ENCODE data around the gene DGKQ. TPM values are rescaled to one million over a fixed set of nuclear protein-coding genes. Genes with fewer than 3 reads are reported as not detected.

Gene DGKQ
- total and polyA plus RNA-seq, 7 experiments from 2014 or later, result 1.5 to 28.0 (median 16.5) TPM

- Mint-ChIP-seq H3K27ac (no peak overlapping the region), H3K9me3 (no peaks in the 10 kb centered on the region), H3K27me3 (no peaks in the 10 kb centered on the region), H3K36me3 (peaks cover 0 to 4% (median 0%) of the 10 kb centered on the region in 5 donors), H3K4me1 (peaks cover 0 to 17% (median 8%) of the 10 kb centered on the region in 7 donors), H3K4me3 (no peak overlapping the region)
- Histone ChIP-seq H3K9me3 (ENCODE audit: control insufficient read depth in 2 of 3, low read length in 3 of 3) (no peaks in the 10 kb centered on the region), H3K27ac (ENCODE audit: low read depth, low read length) (no peak overlapping the region), H3K27me3 (ENCODE audit: control insufficient read depth in 2 of 2, insufficient read depth in 2 of 2, low read length in 2 of 2) (no peaks in the 10 kb centered on the region), H3K4me3 (ENCODE audit: low read length) (no peak overlapping the region), H3K4me1 (ENCODE audit: control insufficient read depth in 2 of 2, insufficient read depth in 2 of 2, low read length in 2 of 2) (peaks cover under 1 to 18% of the 10 kb centered on the region in 2 donors), H3K36me3 (ENCODE audit: control insufficient read depth in 2 of 3, insufficient read depth in 3 of 3, low read length in 3 of 3) (peaks cover 0 to 49% (median 0%) of the 10 kb centered on the region in 3 experiments)
- DNase-seq, result no peak
- ATAC-seq, result no peak
- POLR2A ChIA-PET, result no interaction called here
- CTCF ChIA-PET, result no interaction called here
- intact Hi-C loops (cut with micrococcal nuclease), result no loop called here
These were observed 6.9 kb downstream of the DGKQ start for GRCh38 chr4:966266-967112.

GRCh38 chr4:965766-966134, 7.6 kb downstream of the DGKQ start:
- POLR2A ChIA-PET, result no interaction called here
- intact Hi-C loops (cut with micrococcal nuclease), result no loop called here

GRCh38 chr4:965048-965765, 8.2 kb downstream of the DGKQ start:
- H3K9me3 ChIP-seq (ENCODE audit: control insufficient read depth in 2 of 3, low read length in 3 of 3), result no peaks in the 10 kb centered on the region
- H3K36me3 Mint-ChIP-seq, result peaks cover 0 to 2% (median 0%) of the 10 kb centered on the region in 5 donors
- DNase-seq, result no peak
- H3K27ac ChIP-seq (ENCODE audit: low read depth, low read length), result no peak overlapping the region
- CTCF ChIA-PET, result no interaction called here
- no peak for ATAC-seq
- no peak overlapping the region for H3K4me3 ChIP-seq (ENCODE audit: low read length)
- no peak overlapping the region for H3K4me3 Mint-ChIP-seq
- POLR2A ChIA-PET, result no interaction called here
- H3K36me3 ChIP-seq (ENCODE audit: control insufficient read depth in 2 of 3, insufficient read depth in 3 of 3, low read length in 3 of 3), result peaks cover 0 to 57% (median 0%) of the 10 kb centered on the region in 3 experiments
- intact Hi-C loops (cut with micrococcal nuclease), result no loop called here
- no peak overlapping the region for H3K27ac Mint-ChIP-seq
- H3K27me3 ChIP-seq (ENCODE audit: control insufficient read depth in 2 of 2, insufficient read depth in 2 of 2, low read length in 2 of 2), result no peaks in the 10 kb centered on the region
- H3K9me3 Mint-ChIP-seq, result no peaks in the 10 kb centered on the region
- peaks cover 0 to 4% (median 0%) of the 10 kb centered on the region in 7 donors for H3K4me1 Mint-ChIP-seq
- H3K27me3 Mint-ChIP-seq, result no peaks in the 10 kb centered on the region
- H3K4me1 ChIP-seq (ENCODE audit: control insufficient read depth in 2 of 2, insufficient read depth in 2 of 2, low read length in 2 of 2), result peaks cover 0 to 5% of the 10 kb centered on the region in 2 donors

More at GRCh38 chr4:965766-966134, 7.6 kb downstream of the DGKQ start:
- ATAC-seq (no peak), DNase-seq (no peak)
- Mint-ChIP-seq H3K27me3 (no peaks in the 10 kb centered on the region), H3K4me1 (peaks cover 0 to 10% (median 5%) of the 10 kb centered on the region in 7 donors), H3K27ac (no peak overlapping the region), H3K9me3 (no peaks in the 10 kb centered on the region), H3K36me3 (peaks cover 0 to 4% (median 0%) of the 10 kb centered on the region in 5 donors), H3K4me3 (no peak overlapping the region)
- Histone ChIP-seq H3K36me3 (ENCODE audit: control insufficient read depth in 2 of 3, insufficient read depth in 3 of 3, low read length in 3 of 3) (peaks cover 0 to 52% (median 0%) of the 10 kb centered on the region in 3 experiments), H3K4me3 (ENCODE audit: low read length) (no peak overlapping the region), H3K9me3 (ENCODE audit: control insufficient read depth in 2 of 3, low read length in 3 of 3) (no peaks in the 10 kb centered on the region), H3K4me1 (ENCODE audit: control insufficient read depth in 2 of 2, insufficient read depth in 2 of 2, low read length in 2 of 2) (peaks cover 0 to 10% of the 10 kb centered on the region in 2 donors), H3K27ac (ENCODE audit: low read depth, low read length) (no peak overlapping the region), H3K27me3 (ENCODE audit: control insufficient read depth in 2 of 2, insufficient read depth in 2 of 2, low read length in 2 of 2) (no peaks in the 10 kb centered on the region)
- CTCF ChIA-PET, result no interaction called here

- no peak overlapping the region for H3K4me3 Mint-ChIP-seq
- peaks cover 0 to 1% (median 0%) of the 10 kb centered on the region in 7 donors for H3K4me1 Mint-ChIP-seq
- Histone ChIP-seq H3K27me3 (ENCODE audit: control insufficient read depth in 2 of 2, insufficient read depth in 2 of 2, low read length in 2 of 2) (no peaks in the 10 kb centered on the region), H3K4me3 (ENCODE audit: low read length) (no peak overlapping the region), H3K36me3 (ENCODE audit: control insufficient read depth in 2 of 3, insufficient read depth in 3 of 3, low read length in 3 of 3) (peaks cover 0 to 62% (median 0%) of the 10 kb centered on the region in 3 experiments), H3K9me3 (ENCODE audit: control insufficient read depth in 2 of 3, low read length in 3 of 3) (no peaks in the 10 kb centered on the region), H3K4me1 (ENCODE audit: control insufficient read depth in 2 of 2, insufficient read depth in 2 of 2, low read length in 2 of 2) (no peaks in the 10 kb centered on the region), H3K27ac (ENCODE audit: low read depth, low read length) (no peak overlapping the region)
- no peaks in the 10 kb centered on the region for H3K27me3 Mint-ChIP-seq
- DNase-seq (no peak), ATAC-seq (no peak)
- ChIA-PET POLR2A (no interaction called here), CTCF (no interaction called here)
- no peaks in the 10 kb centered on the region for H3K9me3 Mint-ChIP-seq
- H3K36me3 Mint-ChIP-seq, result peaks cover 0 to 2% (median 0%) of the 10 kb centered on the region in 5 donors
- intact Hi-C loops (cut with micrococcal nuclease), result no loop called here
- H3K27ac Mint-ChIP-seq, result no peak overlapping the region
These were observed 8.9 kb downstream of the DGKQ start for GRCh38 chr4:964346-965025.

- H3K4me1 Mint-ChIP-seq, result peaks cover 0 to 1% (median 0%) of the 10 kb centered on the region in 7 donors
- no peak overlapping the region for H3K27ac Mint-ChIP-seq
- CTCF ChIA-PET, result no interaction called here
- H3K4me3 Mint-ChIP-seq, result no peak overlapping the region
- ATAC-seq (no peak), DNase-seq (no peak)
- peaks cover 0 to 71% (median 0%) of the 10 kb centered on the region in 3 experiments for H3K36me3 ChIP-seq (ENCODE audit: control insufficient read depth in 2 of 3, insufficient read depth in 3 of 3, low read length in 3 of 3)
- no peaks in the 10 kb centered on the region for H3K27me3 ChIP-seq (ENCODE audit: control insufficient read depth in 2 of 2, insufficient read depth in 2 of 2, low read length in 2 of 2)
- intact Hi-C loops (cut with micrococcal nuclease), result no loop called here
- no peaks in the 10 kb centered on the region for H3K9me3 ChIP-seq (ENCODE audit: control insufficient read depth in 2 of 3, low read length in 3 of 3)
- peaks cover 0 to 5% (median 0%) of the 10 kb centered on the region in 5 donors for H3K36me3 Mint-ChIP-seq
- H3K27ac ChIP-seq (ENCODE audit: low read depth, low read length), result no peak overlapping the region
- no peaks in the 10 kb centered on the region for H3K27me3 Mint-ChIP-seq
- no peaks in the 10 kb centered on the region for H3K9me3 Mint-ChIP-seq
- H3K4me3 ChIP-seq (ENCODE audit: low read length), result no peak overlapping the region
- POLR2A ChIA-PET, result interaction anchor here (1.0 kb wide), 1 partner anchor 8 kb away, joined by 3 read pairs; no protein-coding TSS in a partner anchor
- H3K4me1 ChIP-seq (ENCODE audit: control insufficient read depth in 2 of 2, insufficient read depth in 2 of 2, low read length in 2 of 2), result no peaks in the 10 kb centered on the region
These were observed 9.8 kb downstream of the DGKQ start for GRCh38 chr4:963276-964225.

All from naive thymus-derived CD4-positive, alpha-beta T cell (primary cell).